Caco-2 (cell line): ENCODE measurements around the gene SLC1A6. TPM values are rescaled to one million over a fixed set of nuclear protein-coding genes. Genes with fewer than 3 reads are reported as not detected.
"Not testable (repeated sequence)": the region's sequence is repeated elsewhere in the genome, so short reads cannot be mapped to it uniquely, and the experiment has no call there.

ENCODE experiments used
- BruUV-seq: library from RNA; stranded (reverse); fragments of 400-500 nt; replicated peaks from 2 replicates; lab custom pipeline; 2021; lab: Mats Ljungman, UMichigan
- CTCF ChIA-PET: fragments of 300-600 bp; sonication (Branson Sonifier 250); formaldehyde crosslinking; loops from one replicate; lab custom pipeline; 2022; ENCODE audit warnings: antibody characterized with exemption; lab: Charles Lee
- POLR2A ChIA-PET: fragments of 300-600 bp; sonication (Branson Sonifier 250); formaldehyde crosslinking; loops from one replicate; lab custom pipeline; 2022; ENCODE audit warnings: antibody characterized with exemption; lab: Charles Lee
- DNase-seq, 2 experiments: peaks; one replicate each; pipeline versions ENCODE4 v3.0.0 to v3.0.0-alpha.2; 2020 to 2022
- H3K27me3 ChIP-seq: replicated peaks from 2 replicates; pipeline ENCODE4 v1.6.0; 2011; ENCODE audit warnings: low read length; ENCODE audit not compliant: control insufficient read depth, insufficient read depth
- H3K36me3 ChIP-seq: 2 replicates; pipeline ENCODE4 v1.5.1; 2011; ENCODE audit warnings: low read length; ENCODE audit not compliant: control insufficient read depth, insufficient read depth
- H3K4me1 ChIP-seq: fragments of 250-450 bp; sonication (Bioruptor Pico); 2 replicates; pipeline ENCODE4 v1.5.1; 2020; ENCODE audit warnings: mild to moderate bottlenecking
- H3K4me3 ChIP-seq: 2 replicates; pipeline ENCODE4 v1.5.1; 2011; ENCODE audit warnings: low read depth, mild to moderate bottlenecking, control low read depth, low read length
- H3K9me3 ChIP-seq: fragments of 250-450 bp; sonication (Bioruptor Pico); 2 replicates; pipeline ENCODE4 v1.5.1; 2020; ENCODE audit warnings: mild to moderate bottlenecking, moderate library complexity
- H3K27ac Mint-ChIP-seq: one replicate; pipeline ENCODE4 v1.8.0; 2022; ENCODE audit warnings: mixed read lengths; ENCODE audit not compliant: unreplicated experiment
- H3K27me3 Mint-ChIP-seq: one replicate; pipeline ENCODE4 v1.8.0; 2022; ENCODE audit warnings: mixed read lengths; ENCODE audit not compliant: insufficient read depth, unreplicated experiment
- H3K36me3 Mint-ChIP-seq: one replicate; pipeline ENCODE4 v1.8.0; 2022; ENCODE audit warnings: mild to moderate bottlenecking, mixed read lengths; ENCODE audit not compliant: insufficient read depth, unreplicated experiment
- H3K4me1 Mint-ChIP-seq: one replicate; pipeline ENCODE4 v1.8.0; 2022; ENCODE audit warnings: low read depth, mixed read lengths; ENCODE audit not compliant: unreplicated experiment
- H3K4me3 Mint-ChIP-seq: one replicate; pipeline ENCODE4 v1.8.0; 2022; ENCODE audit warnings: mild to moderate bottlenecking, moderate library complexity, mixed read lengths; ENCODE audit not compliant: unreplicated experiment
- H3K9me3 Mint-ChIP-seq: one replicate; pipeline ENCODE4 v1.8.0; 2022; ENCODE audit warnings: mixed read lengths; ENCODE audit not compliant: unreplicated experiment
- intact Hi-C: fragments of 100-400 bp; cut with micrococcal nuclease; formaldehyde crosslinking; loops from one replicate; pipeline ENCODE4 v1.10.0; 2022; ENCODE audit not compliant: unreplicated experiment
- total RNA-seq: library from RNA; stranded (reverse); gene quantifications from 2 replicates; pipeline ENCODE4 v1.2.3, GENCODE V29; 2022
- TF ChIP-seq, protein P1 (sequence below), 2 experiments: fragments of 200-600 bp in 1 of 2; IDR thresholded peaks; 1 replicate in 1 of 2; 2 replicates in 1 of 2; pipeline versions ENCODE4 v1.5.1 to v1.8.0; 2011 to 2022; ENCODE audit warnings: antibody characterized with exemption in 1 of 2, control low read depth in 1 of 2, inconsistent platforms in 1 of 2, low read depth in 1 of 2, low read length in 1 of 2, mild to moderate bottlenecking in 1 of 2, moderate library complexity in 1 of 2; ENCODE audit not compliant: insufficient read depth in 1 of 2, severe bottlenecking in 1 of 2, unreplicated experiment in 1 of 2

SLC1A6 gene
- total RNA-seq, 1 experiment from 2014 or later: not detected

DNA sequence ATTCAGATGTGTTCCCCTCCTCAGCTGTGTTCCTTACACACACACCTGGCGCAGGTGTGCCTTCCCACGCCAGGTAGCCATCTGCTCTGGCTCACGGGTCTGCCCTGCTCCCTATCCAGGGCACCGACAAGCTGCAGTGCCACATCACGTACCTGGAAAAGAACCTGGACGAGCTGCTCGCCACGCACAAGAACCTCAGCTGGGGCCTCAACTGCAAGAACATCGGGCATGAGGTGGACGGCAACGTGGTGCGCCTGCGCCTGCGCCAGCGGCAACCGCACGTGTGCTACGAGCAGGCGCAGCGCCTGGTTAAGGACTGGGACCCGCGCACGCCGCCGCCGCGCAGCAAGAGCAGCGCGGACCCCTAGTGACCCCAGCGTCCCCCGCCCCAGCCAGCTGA is 43.1 kb upstream of the SLC1A6 start:
- intact Hi-C loops: no loop called here
- ChIA-PET POLR2A (no interaction called here), CTCF (no interaction called here)
- Mint-ChIP-seq H3K4me3 (no peak overlapping the region), H3K27me3 (peaks cover 4% of the 10 kb centered on the region), H3K36me3 (no peaks in the 10 kb centered on the region), H3K4me1 (no peaks in the 10 kb centered on the region), H3K9me3 (no peaks in the 10 kb centered on the region), H3K27ac (no peak overlapping the region)
- no TSS peak for BruUV-seq
- no peaks in the 10 kb centered on the region for H3K9me3 ChIP-seq
- no peak overlapping the region for H3K4me3 ChIP-seq
- H3K27me3 ChIP-seq: peaks cover 3% of the 10 kb centered on the region
- H3K4me1 ChIP-seq: no peaks in the 10 kb centered on the region
- TF ChIP-seq, protein P1, sequence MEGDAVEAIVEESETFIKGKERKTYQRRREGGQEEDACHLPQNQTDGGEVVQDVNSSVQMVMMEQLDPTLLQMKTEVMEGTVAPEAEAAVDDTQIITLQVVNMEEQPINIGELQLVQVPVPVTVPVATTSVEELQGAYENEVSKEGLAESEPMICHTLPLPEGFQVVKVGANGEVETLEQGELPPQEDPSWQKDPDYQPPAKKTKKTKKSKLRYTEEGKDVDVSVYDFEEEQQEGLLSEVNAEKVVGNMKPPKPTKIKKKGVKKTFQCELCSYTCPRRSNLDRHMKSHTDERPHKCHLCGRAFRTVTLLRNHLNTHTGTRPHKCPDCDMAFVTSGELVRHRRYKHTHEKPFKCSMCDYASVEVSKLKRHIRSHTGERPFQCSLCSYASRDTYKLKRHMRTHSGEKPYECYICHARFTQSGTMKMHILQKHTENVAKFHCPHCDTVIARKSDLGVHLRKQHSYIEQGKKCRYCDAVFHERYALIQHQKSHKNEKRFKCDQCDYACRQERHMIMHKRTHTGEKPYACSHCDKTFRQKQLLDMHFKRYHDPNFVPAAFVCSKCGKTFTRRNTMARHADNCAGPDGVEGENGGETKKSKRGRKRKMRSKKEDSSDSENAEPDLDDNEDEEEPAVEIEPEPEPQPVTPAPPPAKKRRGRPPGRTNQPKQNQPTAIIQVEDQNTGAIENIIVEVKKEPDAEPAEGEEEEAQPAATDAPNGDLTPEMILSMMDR (IDR thresholded peaks at IDR 0.05; ENCODE audit: insufficient read depth in 1 of 2, low read depth in 1 of 2, low read length in 1 of 2, severe bottlenecking in 1 of 2, unreplicated experiment in 1 of 2): no peak
- no peaks in the 10 kb centered on the region for H3K36me3 ChIP-seq
- no peak for DNase-seq

DNA sequence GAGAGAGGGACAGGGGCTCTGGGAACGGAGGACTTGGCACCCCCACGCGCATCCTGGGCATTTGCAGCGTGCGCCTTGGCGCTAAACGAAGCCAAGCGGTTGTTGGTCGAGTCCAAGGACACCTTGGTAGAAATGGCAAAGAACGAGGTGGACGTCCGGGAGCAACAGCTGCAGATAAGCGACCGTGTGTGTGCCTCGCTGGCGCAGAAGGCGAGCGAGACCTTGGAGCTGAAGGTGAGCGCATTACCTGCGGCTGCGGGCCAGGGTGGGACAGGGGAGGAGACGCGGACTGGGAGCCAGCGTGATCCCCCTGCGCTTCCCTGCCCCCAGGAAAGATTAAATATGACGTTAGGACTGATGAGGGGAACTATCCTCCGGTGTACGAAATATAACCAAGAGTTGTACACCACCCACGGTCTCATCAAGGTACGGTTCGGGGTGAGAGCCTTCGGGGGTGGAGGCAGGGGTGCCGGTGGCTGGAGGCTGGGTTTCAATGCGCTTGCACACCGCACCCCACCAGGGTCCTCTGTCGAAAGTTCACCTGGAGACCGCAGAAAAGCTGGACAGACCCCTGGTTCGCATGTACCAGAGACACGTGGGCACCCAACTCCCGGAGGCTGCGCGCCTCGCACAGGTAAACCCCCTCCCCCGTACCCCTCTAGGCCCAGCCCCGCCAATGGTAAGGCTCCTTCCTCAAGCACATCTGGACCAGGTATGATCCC is 41.8 kb upstream of the SLC1A6 start:
- DNase-seq: no peak
- ChIA-PET CTCF (no interaction called here), POLR2A (no interaction called here)
- H3K27ac Mint-ChIP-seq: no peak overlapping the region
- no peaks in the 10 kb centered on the region for H3K4me1 Mint-ChIP-seq
- intact Hi-C loops: no loop called here
- no peak overlapping the region for H3K4me3 Mint-ChIP-seq
- Histone ChIP-seq H3K9me3 (no peaks in the 10 kb centered on the region), H3K36me3 (no peaks in the 10 kb centered on the region), H3K4me1 (no peaks in the 10 kb centered on the region), H3K27me3 (peaks cover 3% of the 10 kb centered on the region), H3K4me3 (no peak overlapping the region)
- TF ChIP-seq, protein P1 (IDR thresholded peaks at IDR 0.05; ENCODE audit: insufficient read depth in 1 of 2, low read depth in 1 of 2, low read length in 1 of 2, severe bottlenecking in 1 of 2, unreplicated experiment in 1 of 2): no peak
- H3K36me3 Mint-ChIP-seq: no peaks in the 10 kb centered on the region
- no TSS peak for BruUV-seq
- H3K27me3 Mint-ChIP-seq: peaks cover 10% of the 10 kb centered on the region
- no peaks in the 10 kb centered on the region for H3K9me3 Mint-ChIP-seq

DNA sequence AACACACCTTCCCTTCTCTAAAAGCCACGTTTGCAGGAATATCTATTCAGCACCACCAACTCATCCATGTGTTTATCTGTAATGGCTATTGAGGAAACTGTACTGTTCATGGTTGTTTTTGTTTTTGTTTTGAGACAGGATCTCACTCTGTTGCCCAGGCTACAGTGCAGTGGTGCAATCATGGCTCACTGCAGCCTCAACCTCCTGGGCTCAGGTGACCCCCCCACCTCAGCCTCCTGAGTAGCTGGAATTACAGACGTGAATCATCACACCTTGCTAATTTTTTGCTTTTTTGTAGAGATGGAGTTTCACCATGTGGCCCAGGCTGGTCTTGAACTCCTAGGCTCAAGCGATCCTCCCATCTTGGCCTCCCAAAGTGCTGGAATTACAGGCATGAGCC is 39.2 kb upstream of the SLC1A6 start:
- BruUV-seq, DNase-seq, H3K4me1 Mint-ChIP-seq, H3K4me1 ChIP-seq, H3K4me3 ChIP-seq, H3K36me3 ChIP-seq, CTCF ChIA-PET, H3K9me3 ChIP-seq, POLR2A ChIA-PET, H3K9me3 Mint-ChIP-seq, H3K27me3 Mint-ChIP-seq, intact Hi-C loops, H3K27me3 ChIP-seq, H3K27ac Mint-ChIP-seq, H3K4me3 Mint-ChIP-seq, H3K36me3 Mint-ChIP-seq: not testable (repeated sequence)
